ENCODE results near the gene ZNF518B. TPM values are rescaled to one million over a fixed set of nuclear protein-coding genes. Genes with fewer than 3 reads are reported as not detected.

ZNF518B gene
- total and polyA plus RNA-seq, 9 of the 15 experiments (the other 6 are each of a cell fraction or from before 2014, with no cell fraction given), result 13.1 to 48.9 (median 37.5) TPM

- Histone ChIP-seq H3K4me2 (ENCODE audit: insufficient read depth, low read length) (no peak overlapping the region), H3K9me1 (ENCODE audit: control insufficient read depth, insufficient read depth, low read length) (no peaks in the 10 kb centered on the region), H4K20me1 (replicated peaks; ENCODE audit: control insufficient read depth, insufficient read depth, low read length) (no peaks in the 10 kb centered on the region), H3K27ac (ENCODE audit: extremely low read depth, low read depth, low read length) (no peak overlapping the region), H3K4me3 (no peak overlapping the region), H2AFZ (ENCODE audit: low read depth, low read length) (no peak overlapping the region), H3K27me3 (ENCODE audit: control insufficient read depth in 2 of 2, insufficient read depth in 2 of 2, low read length in 2 of 2) (no peaks in the 10 kb centered on the region), H3K79me2 (ENCODE audit: control insufficient read depth, insufficient read depth, low read length) (no peaks in the 10 kb centered on the region), H3K9ac (ENCODE audit: insufficient read depth in 1 of 2, low read depth in 2 of 2, low read length in 2 of 2) (no peak overlapping the region), H3K36me3 (ENCODE audit: control insufficient read depth, insufficient read depth, low read length) (no peaks in the 10 kb centered on the region), H3K9me3 (replicated peaks; ENCODE audit: control insufficient read depth, insufficient read depth, low read depth, low read length) (no peaks in the 10 kb centered on the region), H3K4me1 (replicated peaks in 1 of 2; ENCODE audit: control insufficient read depth in 2 of 2, insufficient read depth in 2 of 2, low read length in 2 of 2) (peaks cover 0 to 9% of the 10 kb centered on the region in 2 experiments; a peak in 2 of 5 replicates)
- POLR2A ChIA-PET, result no interaction called here
- DNase-seq (ENCODE audit: extremely low read depth in 1 of 4, low spot score in 3 of 4) (no peak), FAIRE-seq (no peak), ATAC-seq (no peak)
- no TSS peak for BruUV-seq (replicated peaks)
- TF ChIP-seq ARID2 (IDR thresholded peaks at IDR 0.05) (no peak), PTTG1 (tag; IDR thresholded peaks at IDR 0.05; ENCODE audit: low read depth) (no peak)
- WGBS (ENCODE audit: insufficient coverage, low coverage, missing lambda C conversion rate), result 29% methylated on average over 5 of the region's 5 CpGs
- in situ Hi-C loops (cut with MboI), result no loop called here
- CTCF ChIA-PET (ENCODE audit: low intra/inter-chr PET ratio), result no interaction called here
- intact Hi-C loops (cut with micrococcal nuclease), result no loop called here
Observed at GRCh38 chr4:10470505-10470904, 13.3 kb upstream of the ZNF518B start.

- Histone ChIP-seq H4K20me1 (replicated peaks; ENCODE audit: control insufficient read depth, insufficient read depth, low read length) (no peaks in the 10 kb centered on the region), H3K27me3 (ENCODE audit: control insufficient read depth in 2 of 2, insufficient read depth in 2 of 2, low read length in 2 of 2) (no peaks in the 10 kb centered on the region), H3K9ac (ENCODE audit: insufficient read depth in 1 of 2, low read depth in 2 of 2, low read length in 2 of 2) (no peak overlapping the region), H3K79me2 (ENCODE audit: control insufficient read depth, insufficient read depth, low read length) (peaks cover under 1% of the 10 kb centered on the region; the same call in 1 of the 3 replicates), H2AFZ (ENCODE audit: low read depth, low read length) (0 out of 2 replicates have a peak overlapping the region, but pooled peaks have one; percentile 14), H3K9me1 (ENCODE audit: control insufficient read depth, insufficient read depth, low read length) (no peaks in the 10 kb centered on the region), H3K4me2 (ENCODE audit: insufficient read depth, low read length) (no peak overlapping the region), H3K9me3 (replicated peaks; ENCODE audit: control insufficient read depth, insufficient read depth, low read depth, low read length) (no peaks in the 10 kb centered on the region; the same call in 1 of the 2 replicates), H3K4me1 (replicated peaks in 1 of 2; ENCODE audit: control insufficient read depth in 2 of 2, insufficient read depth in 2 of 2, low read length in 2 of 2) (peaks cover 6 to 9% of the 10 kb centered on the region in 2 experiments; a peak in 4 of 5 replicates), H3K4me3 (no peak overlapping the region), H3K27ac (ENCODE audit: extremely low read depth, low read depth, low read length) (no peak overlapping the region), H3K36me3 (ENCODE audit: control insufficient read depth, insufficient read depth, low read length) (no peaks in the 10 kb centered on the region)
- ATAC-seq (no peak), FAIRE-seq (no peak), DNase-seq (ENCODE audit: extremely low read depth in 1 of 4, low spot score in 3 of 4) (no peak)
- 25% methylated on average over 5 of the region's 5 CpGs for WGBS (ENCODE audit: insufficient coverage, low coverage, missing lambda C conversion rate)
- no TSS peak for BruUV-seq (replicated peaks)
- intact Hi-C loops (cut with micrococcal nuclease), result no loop called here
- CTCF ChIA-PET (ENCODE audit: low intra/inter-chr PET ratio), result no interaction called here
- POLR2A ChIA-PET, result interaction anchor here (0.7 kb wide), 1 partner anchor 346 kb away, joined by 3 read pairs; no protein-coding TSS in a partner anchor
- in situ Hi-C loops (cut with MboI), result loop anchor here (10.0 kb wide), 1 partner anchor 59 kb away; no protein-coding TSS in a partner anchor
- TF ChIP-seq GTF2F1 (IDR thresholded peaks at IDR 0.05; ENCODE audit: low read depth, low read length) (no peak), PHTF2 (CRISPR knock-in tag; IDR thresholded peaks at IDR 0.05) (no peak), ZC3H4 (CRISPR knock-in tag; IDR thresholded peaks at IDR 0.05; ENCODE audit: borderline replicate concordance) (no peak), FIP1L1 (IDR thresholded peaks at IDR 0.05; ENCODE audit: low read depth, low read length, poor library complexity, severe bottlenecking) (no peak), E4F1 (CRISPR knock-in tag; IDR thresholded peaks at IDR 0.05; ENCODE audit: borderline replicate concordance) (no peak), CBX8 (IDR thresholded peaks at IDR 0.05; ENCODE audit: borderline replicate concordance, extremely low read depth, low read depth, low read length, poor library complexity, severe bottlenecking) (no peak), NCOA2 (IDR thresholded peaks at IDR 0.05; ENCODE audit: partially characterized antibody in 2 of 2) (no peak), ZFP36 (IDR thresholded peaks at IDR 0.05; ENCODE audit: low read depth, low read length, partially characterized antibody) (no peak)
- TF ChIP-seq, protein P1, sequence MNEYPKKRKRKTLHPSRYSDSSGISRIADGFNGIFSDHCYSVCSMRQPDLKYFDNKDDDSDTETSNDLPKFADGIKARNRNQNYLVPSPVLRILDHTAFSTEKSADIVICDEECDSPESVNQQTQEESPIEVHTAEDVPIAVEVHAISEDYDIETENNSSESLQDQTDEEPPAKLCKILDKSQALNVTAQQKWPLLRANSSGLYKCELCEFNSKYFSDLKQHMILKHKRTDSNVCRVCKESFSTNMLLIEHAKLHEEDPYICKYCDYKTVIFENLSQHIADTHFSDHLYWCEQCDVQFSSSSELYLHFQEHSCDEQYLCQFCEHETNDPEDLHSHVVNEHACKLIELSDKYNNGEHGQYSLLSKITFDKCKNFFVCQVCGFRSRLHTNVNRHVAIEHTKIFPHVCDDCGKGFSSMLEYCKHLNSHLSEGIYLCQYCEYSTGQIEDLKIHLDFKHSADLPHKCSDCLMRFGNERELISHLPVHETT (CRISPR knock-in tag; conservative IDR thresholded peaks at IDR 0.05 in 1 of 2, IDR thresholded peaks at IDR 0.05 in 1 of 2), result no peak
Observed at GRCh38 chr4:10466161-10466560, 8.9 kb upstream of the ZNF518B start.

Data from K562 (cell line).